Lung (tissue), 12 donors: ENCODE results near the gene PCCB. TPM values are rescaled to one million over a fixed set of nuclear protein-coding genes. Genes with fewer than 3 reads are reported as not detected.

Source experiments
- ATAC-seq: fragments of 200-7000 bp; cut with Tn5 transposase; one replicate; pipeline ENCODE4 v1.9.1; 2020; ENCODE audit warnings: moderate number of reproducible peaks; ENCODE audit not compliant: insufficient read depth, low FRiP score
- DNase-seq, 3 donors: peaks; one replicate each; pipeline ENCODE4 v3.0.0-alpha.2; 2013 to 2017
- H3K27ac ChIP-seq, 2 donors: one replicate each; pipeline ENCODE4 v1.5.1; 2013; ENCODE audit warnings: mild to moderate bottlenecking in 2 of 2, moderate library complexity in 2 of 2, control low read depth in 1 of 2, inconsistent platforms in 1 of 2, low read depth in 1 of 2, low read length in 1 of 2
- H3K27me3 ChIP-seq, 3 donors: one replicate each; pipeline ENCODE4 v1.5.1; 2013; ENCODE audit warnings: low read length in 2 of 3; ENCODE audit not compliant: control insufficient read depth in 3 of 3, insufficient read depth in 3 of 3
- H3K36me3 ChIP-seq, 4 donors: one replicate each; pipeline ENCODE4 v1.5.1; 2013; ENCODE audit warnings: low read length in 4 of 4, mild to moderate bottlenecking in 1 of 4, moderate library complexity in 1 of 4; ENCODE audit not compliant: control insufficient read depth in 4 of 4, insufficient read depth in 4 of 4
- H3K4me1 ChIP-seq, 5 donors: one replicate each; pipeline ENCODE4 v1.5.1; 2013; ENCODE audit warnings: low read length in 5 of 5, mild to moderate bottlenecking in 2 of 5, moderate library complexity in 1 of 5; ENCODE audit not compliant: control insufficient read depth in 5 of 5, insufficient read depth in 5 of 5
- H3K4me3 ChIP-seq: one replicate; pipeline ENCODE4 v1.5.1; 2013; ENCODE audit warnings: mild to moderate bottlenecking, control low read depth, moderate library complexity
- H3K9ac ChIP-seq, 2 donors: one replicate each; pipeline ENCODE4 v1.5.1; 2013; ENCODE audit warnings: low read length in 2 of 2, control low read depth in 1 of 2; ENCODE audit not compliant: insufficient read depth in 1 of 2
- H3K9me3 ChIP-seq, 4 donors: one replicate each; pipeline ENCODE4 v1.5.1; 2013; ENCODE audit warnings: low read length in 3 of 4, mild to moderate bottlenecking in 1 of 4, moderate library complexity in 1 of 4; ENCODE audit not compliant: control insufficient read depth in 4 of 4, insufficient read depth in 3 of 4
- CTCF ChIP-seq: IDR thresholded peaks from 2 replicates; pipeline ENCODE4 v1.5.1; 2012; ENCODE audit warnings: mild to moderate bottlenecking; ENCODE audit errors: control extremely low read depth, extremely low read depth
- WGBS, 2 donors: extraction: QIAGEN DNeasy Blood & Tissue Kit; methylation state at CpG; one replicate each; pipeline ENCODE4 v1.1.7; 2013; 5-methylcytosine and 5-hydroxymethylcytosine counted together
- polyA plus RNA-seq, 2 donors: library from polyadenylated mRNA; stranded (reverse); fragments of 200-250 nt; gene quantifications; one replicate each; pipeline ENCODE4 v1.2.1, GENCODE V29; 2013
- total RNA-seq, 2 donors: library from RNA; depleted of rRNA in 1 of 2; stranded (reverse); fragments of >200 nt in 1 of 2; gene quantifications; one replicate each; pipeline ENCODE4 v1.2.1, GENCODE V29; 2014 to 2021
- donor health status: control.
- donor health status: control.
- donor health status: Bipolar disorder and iron deficiency.
- donor health status: healthy.
- donor health status: DM: yes; HTN: yes; CAD: no.

The PCCB gene
- total and polyA plus RNA-seq, 4 donors = 23.0 to 39.9 (median 29.3) TPM

- Histone ChIP-seq H3K4me1 (no peaks in the 10 kb centered on the region), H3K27me3 (no peaks in the 10 kb centered on the region), H3K4me3 (no peak overlapping the region), H3K27ac (no peak overlapping the region), H3K36me3 (no peaks in the 10 kb centered on the region), H3K9ac (no peak overlapping the region), H3K9me3 (no peaks in the 10 kb centered on the region)
- 83 to 88% methylated on average over 2 of the region's 2 CpGs for WGBS, 2 donors
- no peak for DNase-seq
- no peak for ATAC-seq
- TF ChIP-seq CTCF = no peak
These were observed 14.0 kb upstream of the PCCB start for GRCh38 chr3:136236109-136236508.

GRCh38 chr3:136237103-136237502 is 13.0 kb upstream of the PCCB start:
- no peak overlapping the region for H3K9ac ChIP-seq
- TF ChIP-seq CTCF = no peak
- H3K9me3 ChIP-seq = no peaks in the 10 kb centered on the region
- H3K36me3 ChIP-seq = no peaks in the 10 kb centered on the region
- DNase-seq (no peak), ATAC-seq (no peak)
- no peaks in the 10 kb centered on the region for H3K27me3 ChIP-seq
- no peak overlapping the region for H3K27ac ChIP-seq
- no peaks in the 10 kb centered on the region for H3K4me1 ChIP-seq
- WGBS, 2 donors = 65 to 91% methylated on average over 1 of the region's 1 CpG
- H3K4me3 ChIP-seq = no peak overlapping the region

DNA sequence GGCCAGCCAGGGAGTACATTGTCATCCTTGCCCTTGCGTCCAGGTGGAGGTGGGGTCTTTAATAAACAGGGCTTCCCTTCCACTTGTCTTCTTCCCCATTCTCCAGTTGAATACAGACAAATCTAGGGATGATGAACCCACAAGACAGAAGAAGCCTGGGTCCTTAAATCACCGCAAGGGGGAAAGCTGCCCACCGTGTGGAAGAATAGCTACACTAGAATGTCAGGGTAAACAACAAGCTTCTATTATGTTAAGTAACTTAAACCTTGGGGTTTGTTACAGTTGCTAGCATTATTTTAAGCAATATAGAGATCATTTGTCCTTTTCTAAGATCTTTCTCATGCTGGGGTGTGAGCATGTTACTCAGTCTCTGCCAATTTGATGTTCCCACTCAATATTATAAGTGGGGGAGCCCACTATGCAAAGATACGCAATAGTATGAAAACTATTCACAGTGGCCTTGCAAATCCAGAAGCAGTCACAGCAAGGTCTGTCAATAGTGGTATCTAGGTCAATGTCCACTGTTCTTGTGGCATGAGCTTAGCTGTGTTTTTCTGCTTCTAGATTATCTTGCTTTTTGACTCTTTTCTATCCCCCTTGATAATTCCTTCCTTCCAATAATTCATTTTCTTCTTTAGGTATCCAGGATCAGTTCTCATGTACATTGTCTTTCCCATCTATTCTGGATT is 12.0 kb upstream of the PCCB start:
- no peak for DNase-seq
- Histone ChIP-seq H3K9ac (no peak overlapping the region), H3K4me3 (no peak overlapping the region), H3K27ac (no peak overlapping the region), H3K27me3 (no peaks in the 10 kb centered on the region), H3K9me3 (no peaks in the 10 kb centered on the region), H3K36me3 (no peaks in the 10 kb centered on the region), H3K4me1 (no peaks in the 10 kb centered on the region)
- ATAC-seq = no peak
- no peak for TF ChIP-seq CTCF
- 85 to 93% methylated on average over 4 of the region's 4 CpGs for WGBS, 2 donors

GRCh38 chr3:136239094-136239493 is 11.0 kb upstream of the PCCB start:
- H3K9ac ChIP-seq = no peak overlapping the region
- DNase-seq (peak in 1 of 3 donors; percentile 24), ATAC-seq (no peak)
- H3K9me3 ChIP-seq = no peaks in the 10 kb centered on the region
- H3K4me1 ChIP-seq = no peaks in the 10 kb centered on the region
- 35 to 58% methylated on average over 1 of the region's 1 CpG for WGBS, 2 donors
- TF ChIP-seq CTCF = no peak
- H3K36me3 ChIP-seq = no peaks in the 10 kb centered on the region
- H3K27me3 ChIP-seq = no peaks in the 10 kb centered on the region
- H3K4me3 ChIP-seq = no peak overlapping the region
- no peak overlapping the region for H3K27ac ChIP-seq
